HG02840 (cell line): ENCODE data around the gene SLC8A1.

Experiments used
- ATAC-seq: cut with Tn5 transposase; IDR thresholded peaks from one replicate; pipeline ENCODE4 v1.9.1; 2021; ENCODE audit warnings: mild to moderate bottlenecking, moderate library complexity, moderate number of reproducible peaks; ENCODE audit not compliant: unreplicated experiment, low FRiP score

The SLC8A1 gene

DNA sequence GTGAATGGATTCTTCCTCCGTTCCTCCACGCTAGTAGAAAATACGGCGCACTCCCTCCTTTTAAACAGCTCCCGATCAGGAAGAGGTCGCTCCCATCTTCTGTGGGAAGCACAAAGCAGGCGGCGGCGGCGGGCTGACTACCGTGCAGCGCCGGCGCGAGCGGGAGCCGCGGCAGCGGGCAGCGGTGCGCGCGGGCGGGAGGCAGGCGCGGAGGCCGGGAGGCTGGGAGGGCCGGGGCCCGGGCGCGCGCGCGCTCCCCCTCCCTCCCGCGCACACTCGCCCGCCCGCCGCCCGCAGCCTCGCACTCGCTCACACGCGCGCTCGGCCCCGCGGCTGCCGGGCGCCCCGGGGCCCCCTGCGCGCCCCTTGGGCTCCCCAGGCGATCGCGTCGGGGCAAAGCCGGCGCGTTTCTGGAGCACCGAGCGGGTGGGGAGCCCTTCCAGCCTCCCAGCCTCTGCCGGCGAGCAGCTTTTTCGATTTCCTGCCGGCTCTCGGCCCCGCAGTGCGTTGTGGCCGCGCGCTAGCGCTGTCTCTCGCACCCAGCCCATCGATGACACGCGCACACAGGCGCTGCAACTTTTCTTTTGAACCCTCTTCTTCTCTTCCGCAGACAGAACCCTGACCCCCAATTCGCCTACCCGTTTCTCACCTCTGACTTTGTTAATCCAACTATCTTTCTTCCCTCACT, at the start of gene SLC8A1:
TSS of gene SLC8A1 (minus strand) at position 173 of the 688 bp plus-strand sequence.
- no peak for ATAC-seq

DNA sequence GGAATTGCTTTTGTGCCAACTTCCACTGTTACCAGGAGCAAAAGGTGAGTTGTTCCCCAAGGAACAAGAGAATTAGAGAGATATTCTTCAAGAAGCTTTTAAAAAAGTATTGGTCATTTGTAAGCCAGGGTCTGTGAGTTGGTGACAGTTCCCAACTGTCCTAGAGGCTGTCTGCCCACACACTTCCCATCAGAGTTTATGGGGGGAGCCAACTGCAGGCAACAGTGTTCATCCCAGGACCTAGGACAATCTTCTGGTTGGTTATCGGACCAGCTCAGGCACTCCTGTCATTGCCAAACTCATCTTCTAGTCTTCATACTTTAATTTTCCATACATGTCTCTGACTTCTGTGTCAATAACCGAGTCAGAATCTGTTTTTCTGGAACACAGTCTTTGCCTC, 47.5 kb upstream of the SLC8A1 start:
- ATAC-seq, result no peak

DNA sequence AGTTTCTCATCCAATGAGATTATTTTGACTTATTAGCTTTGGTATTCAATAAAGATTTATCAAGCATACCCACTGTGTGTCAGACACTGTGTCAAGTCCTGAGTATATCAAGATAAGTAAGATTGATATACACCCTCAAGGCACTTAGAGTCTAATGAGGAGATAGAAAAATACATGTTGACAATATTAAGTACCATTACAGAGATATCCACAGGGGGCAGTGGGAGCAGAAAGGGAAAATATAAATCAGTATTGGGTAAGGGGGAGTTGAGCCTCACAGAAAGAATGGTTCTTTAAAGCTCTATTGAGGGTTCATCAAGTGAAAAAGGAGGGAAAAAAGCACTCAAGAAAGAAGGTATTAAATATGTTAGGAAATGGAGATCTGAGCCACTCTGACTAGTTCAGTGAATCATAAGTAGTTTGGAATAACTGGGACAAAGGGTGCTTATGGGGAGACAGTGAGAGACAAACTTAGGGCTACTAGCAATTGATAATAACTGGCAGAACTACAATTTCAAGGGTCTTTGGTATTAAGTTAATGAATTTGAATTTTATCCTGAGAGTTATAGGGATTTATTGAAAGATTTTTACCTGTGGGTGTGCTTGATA, 45.5 kb upstream of the SLC8A1 start:
- no peak for ATAC-seq

- no peak for ATAC-seq
These were observed 37.7 kb upstream of the SLC8A1 start for GRCh38 chr2:40489678-40489960.

DNA sequence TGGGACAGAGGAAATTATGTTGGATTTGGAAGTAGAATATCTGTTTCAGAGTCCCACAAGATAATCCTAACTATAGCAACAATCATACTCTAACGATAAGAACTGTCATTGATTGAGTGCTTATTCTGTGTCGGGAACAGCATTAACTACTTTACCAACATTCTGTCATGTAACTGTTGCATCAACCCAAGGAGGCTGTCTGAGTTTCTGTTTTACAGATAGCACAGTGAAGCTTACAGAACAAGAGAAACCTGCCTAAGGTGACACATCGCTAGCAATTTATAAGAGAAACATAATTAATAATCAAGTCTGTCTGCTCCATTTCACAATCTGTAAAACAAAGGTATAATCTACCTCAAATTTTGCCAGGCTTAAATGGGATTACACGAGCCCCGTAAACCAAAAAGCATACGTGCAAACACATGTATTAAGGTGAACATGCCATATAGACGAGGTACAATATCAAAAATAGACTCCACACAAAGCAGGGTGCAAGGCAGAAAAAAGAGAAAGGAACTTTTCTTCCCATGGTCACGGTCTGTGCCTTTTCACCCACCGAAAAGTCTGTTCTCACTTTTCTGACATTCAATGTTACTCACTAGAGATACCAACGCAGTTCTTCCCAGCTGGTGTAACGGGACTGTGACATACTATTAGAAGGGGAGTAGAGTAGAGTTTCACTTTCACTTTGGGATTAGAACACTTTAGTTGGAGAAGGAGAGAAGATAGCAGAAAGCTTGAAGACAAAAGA, 37.2 kb upstream of the SLC8A1 start:
- ATAC-seq, result no peak

DNA sequence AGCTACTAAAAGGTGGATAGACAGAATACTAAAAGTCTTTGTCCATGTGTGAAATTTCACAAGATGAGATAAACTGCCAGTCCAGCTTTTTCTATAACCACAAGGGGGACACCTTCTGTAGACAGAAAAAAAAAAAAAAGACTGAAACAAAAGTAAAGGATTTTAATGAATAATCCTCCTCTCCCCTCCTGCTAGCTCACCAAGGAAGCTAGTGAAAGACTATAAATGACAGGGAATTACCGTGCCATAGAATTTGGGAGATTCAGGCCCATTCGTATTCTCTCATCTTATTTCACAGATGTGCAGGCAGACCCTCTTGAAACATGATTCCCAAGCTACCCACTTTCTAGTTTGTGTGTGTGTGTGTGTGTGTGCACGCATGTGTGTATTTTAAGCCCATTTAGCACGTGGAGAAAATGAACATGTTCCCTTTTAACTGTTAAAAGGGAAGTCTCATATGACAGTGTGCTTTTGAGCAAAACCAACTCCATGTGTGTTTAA, 36.3 kb upstream of the SLC8A1 start:
- no peak for ATAC-seq

GRCh38 chr2:40487602-40488001, 35.7 kb upstream of the SLC8A1 start:
- ATAC-seq, result no peak

DNA sequence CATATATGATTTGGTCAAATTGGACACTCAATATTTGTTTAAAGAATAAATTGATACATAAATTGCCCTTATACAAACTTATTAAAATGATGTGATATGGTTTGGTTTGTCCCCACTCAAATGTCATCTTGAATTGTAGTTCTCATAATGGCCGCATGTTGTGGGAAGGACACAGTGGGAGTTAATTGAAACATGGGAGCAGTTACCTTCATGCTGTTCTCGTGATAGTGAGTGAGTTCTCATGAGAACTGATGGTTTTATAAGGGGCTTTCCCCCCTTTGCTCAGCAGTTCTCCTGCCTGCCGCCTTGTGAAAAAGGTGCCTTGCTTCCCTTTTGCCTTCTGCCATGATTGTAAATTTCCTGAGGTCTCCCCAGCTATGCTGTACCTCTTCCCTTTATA, 34.0 kb upstream of the SLC8A1 start:
- no peak for ATAC-seq

DNA sequence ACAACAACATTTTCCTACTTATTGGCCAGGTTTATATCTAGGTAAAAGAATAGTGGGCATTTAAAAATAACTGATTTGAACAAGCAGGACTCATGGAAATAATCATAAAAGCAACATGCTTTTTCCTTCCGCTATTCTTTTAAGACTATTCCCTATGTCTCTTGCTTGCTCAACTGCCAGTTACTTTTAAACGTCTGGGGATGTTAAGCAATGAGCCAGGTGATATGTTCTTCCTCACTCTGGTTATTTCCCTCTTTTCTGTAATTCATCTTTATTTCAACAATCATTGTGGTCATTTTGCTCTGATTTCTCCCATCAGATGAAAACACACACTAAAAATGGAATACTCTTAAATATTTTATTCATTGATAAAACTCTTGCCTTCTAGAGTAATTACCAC, 33.4 kb upstream of the SLC8A1 start:
- no peak for ATAC-seq

GRCh38 chr2:40483549-40484243, 31.8 kb upstream of the SLC8A1 start:
- ATAC-seq, result no peak

DNA sequence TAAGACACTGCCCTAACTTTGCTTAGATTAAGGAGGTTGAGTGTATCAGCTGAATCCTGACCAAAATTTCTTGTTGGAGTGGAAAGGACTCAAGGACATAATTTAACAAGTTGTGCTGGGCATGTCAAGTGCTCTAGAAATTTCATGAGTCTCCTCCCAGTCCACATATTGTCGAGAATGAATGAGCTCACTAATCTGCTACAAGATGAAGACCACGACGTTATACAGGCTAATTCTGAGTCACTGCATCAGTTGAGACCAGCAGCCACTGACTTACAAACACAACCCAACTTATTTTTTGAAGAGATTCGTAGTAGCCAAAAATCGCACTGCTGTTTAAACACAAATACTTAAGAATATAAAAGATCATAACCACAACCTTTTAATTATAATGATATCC, 28.7 kb upstream of the SLC8A1 start:
- no peak for ATAC-seq

GRCh38 chr2:40480073-40480472, 28.2 kb upstream of the SLC8A1 start:
- no peak for ATAC-seq

- no peak for ATAC-seq
These were observed 25.5 kb upstream of the SLC8A1 start for GRCh38 chr2:40477361-40477760.

- ATAC-seq, result no peak
These were observed 24.5 kb upstream of the SLC8A1 start for GRCh38 chr2:40476436-40476835.

DNA sequence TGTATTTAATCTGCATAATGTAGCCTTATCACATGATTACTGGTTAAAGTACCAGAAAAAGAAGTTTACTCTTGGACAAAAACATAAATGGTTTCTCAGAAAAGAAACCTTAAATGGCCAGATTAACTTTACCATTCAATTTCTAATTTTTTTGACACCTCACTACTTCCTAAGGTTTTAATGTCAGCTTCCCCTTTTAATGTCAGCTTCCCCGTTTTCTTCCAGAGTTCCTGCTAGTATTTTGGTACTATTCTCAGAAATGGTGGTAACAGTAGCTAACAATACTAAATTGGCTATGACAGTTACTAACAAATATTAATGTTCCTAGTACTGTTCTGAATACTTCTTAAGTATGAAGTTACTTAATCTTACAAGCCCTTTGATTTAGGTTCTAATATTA, 22.4 kb upstream of the SLC8A1 start:
- ATAC-seq, result no peak

DNA sequence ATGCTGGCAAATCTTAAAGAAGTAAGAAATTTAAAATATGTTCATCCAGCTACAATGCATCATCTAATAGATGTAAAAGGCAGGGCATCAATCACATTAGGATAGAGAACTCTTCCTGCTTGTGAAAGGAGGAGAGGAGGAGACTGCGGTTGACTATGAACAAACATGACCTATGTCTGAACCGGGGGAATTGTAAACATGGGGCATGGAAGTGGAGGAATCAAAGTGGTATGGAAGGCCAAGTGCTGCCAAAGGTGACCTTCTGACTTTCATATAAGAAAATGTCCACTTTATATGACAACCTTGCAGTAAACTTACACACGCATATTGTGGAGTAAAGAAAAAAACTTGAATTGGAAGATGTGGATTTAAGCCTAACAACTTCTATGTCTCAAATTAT, 20.0 kb upstream of the SLC8A1 start:
- ATAC-seq, result no peak

DNA sequence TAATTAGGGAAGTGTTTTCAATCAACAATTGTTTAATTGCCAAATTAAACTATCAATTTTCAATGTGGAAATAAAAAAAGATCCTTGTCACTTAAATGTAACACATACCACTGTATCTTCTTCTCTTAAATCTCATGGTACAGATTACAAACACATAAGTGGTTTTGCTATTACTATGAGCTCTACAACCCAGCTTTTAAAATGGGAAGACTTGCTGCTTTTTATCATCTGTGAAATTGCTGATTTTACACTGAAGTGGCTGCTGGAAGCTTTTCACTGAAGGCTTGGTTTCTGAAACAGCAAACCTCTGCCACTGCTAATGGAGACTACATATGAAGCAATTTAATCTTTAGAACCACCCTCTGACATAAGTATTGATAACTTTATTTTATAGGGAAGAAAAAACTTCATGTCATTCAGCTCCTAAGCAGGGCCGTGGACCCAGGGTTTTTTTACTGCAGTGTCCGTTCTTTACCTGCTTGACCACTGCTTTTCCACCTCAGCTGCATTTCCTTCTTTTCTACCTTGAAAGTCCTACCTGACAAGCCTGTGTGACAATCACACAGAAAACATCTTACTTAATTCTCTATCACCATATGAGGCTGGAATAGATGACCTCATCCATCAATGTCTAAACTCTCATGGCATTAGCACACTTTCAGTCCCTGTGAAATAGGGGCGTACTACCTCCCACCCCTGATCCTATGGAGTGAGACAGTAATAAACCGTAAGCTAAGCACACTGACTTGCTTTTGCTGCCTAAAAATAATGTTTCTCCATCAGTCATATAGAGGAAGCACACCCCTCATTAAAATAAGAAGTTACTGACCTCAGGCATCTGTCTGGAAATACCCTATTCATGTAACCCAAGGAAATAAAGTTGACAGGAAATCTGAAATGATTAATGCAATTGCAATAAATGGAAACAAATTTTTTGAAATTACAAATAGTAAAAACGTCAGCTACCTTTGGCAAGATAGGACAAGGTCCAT, 19.2 kb upstream of the SLC8A1 start:
- no peak for ATAC-seq

- ATAC-seq, result no peak
These were observed 15.2 kb upstream of the SLC8A1 start for GRCh38 chr2:40466935-40467572.

DNA sequence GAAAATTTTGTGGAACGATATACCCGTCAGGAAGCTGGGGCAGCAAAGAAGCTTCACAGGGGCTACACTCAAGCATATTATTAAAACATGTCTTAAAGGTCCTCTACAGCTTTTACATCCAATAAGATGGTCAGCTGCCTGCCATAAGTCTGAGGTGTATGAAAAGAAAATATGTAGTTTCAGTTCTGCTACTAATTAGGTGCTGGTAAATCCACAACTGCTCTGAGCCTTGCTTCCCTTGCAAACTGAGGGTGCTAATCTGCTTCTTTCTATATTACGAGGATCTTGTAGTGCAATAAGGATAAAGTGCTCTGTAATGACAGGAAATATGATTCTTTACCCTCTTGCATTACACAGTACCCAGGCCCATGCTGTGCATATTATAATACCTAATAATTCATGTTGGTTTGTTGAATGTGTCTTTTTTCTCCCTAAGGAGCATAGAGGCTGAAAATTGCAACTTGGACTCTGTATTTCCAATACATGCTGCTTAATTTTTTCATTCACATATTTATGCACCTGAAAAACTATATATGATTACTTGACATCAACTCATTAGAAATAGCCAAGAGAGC, 14.5 kb upstream of the SLC8A1 start:
- ATAC-seq, result no peak
